HUDEP-2 (cell line): Measurements from ENCODE around the gene LCAT.
"Not testable (repeated sequence)": the region's sequence is repeated elsewhere in the genome, so short reads cannot be mapped to it uniquely, and the experiment has no call there.

ENCODE experiments used
- DNase-seq, 76 experiments: peaks; one replicate each; lab custom pipeline; 2025; ENCODE audit not compliant: unreplicated experiment in 76 of 76; lab: John Stamatoyannopoulos, UW

The LCAT gene, protein sequence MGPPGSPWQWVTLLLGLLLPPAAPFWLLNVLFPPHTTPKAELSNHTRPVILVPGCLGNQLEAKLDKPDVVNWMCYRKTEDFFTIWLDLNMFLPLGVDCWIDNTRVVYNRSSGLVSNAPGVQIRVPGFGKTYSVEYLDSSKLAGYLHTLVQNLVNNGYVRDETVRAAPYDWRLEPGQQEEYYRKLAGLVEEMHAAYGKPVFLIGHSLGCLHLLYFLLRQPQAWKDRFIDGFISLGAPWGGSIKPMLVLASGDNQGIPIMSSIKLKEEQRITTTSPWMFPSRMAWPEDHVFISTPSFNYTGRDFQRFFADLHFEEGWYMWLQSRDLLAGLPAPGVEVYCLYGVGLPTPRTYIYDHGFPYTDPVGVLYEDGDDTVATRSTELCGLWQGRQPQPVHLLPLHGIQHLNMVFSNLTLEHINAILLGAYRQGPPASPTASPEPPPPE

DNA sequence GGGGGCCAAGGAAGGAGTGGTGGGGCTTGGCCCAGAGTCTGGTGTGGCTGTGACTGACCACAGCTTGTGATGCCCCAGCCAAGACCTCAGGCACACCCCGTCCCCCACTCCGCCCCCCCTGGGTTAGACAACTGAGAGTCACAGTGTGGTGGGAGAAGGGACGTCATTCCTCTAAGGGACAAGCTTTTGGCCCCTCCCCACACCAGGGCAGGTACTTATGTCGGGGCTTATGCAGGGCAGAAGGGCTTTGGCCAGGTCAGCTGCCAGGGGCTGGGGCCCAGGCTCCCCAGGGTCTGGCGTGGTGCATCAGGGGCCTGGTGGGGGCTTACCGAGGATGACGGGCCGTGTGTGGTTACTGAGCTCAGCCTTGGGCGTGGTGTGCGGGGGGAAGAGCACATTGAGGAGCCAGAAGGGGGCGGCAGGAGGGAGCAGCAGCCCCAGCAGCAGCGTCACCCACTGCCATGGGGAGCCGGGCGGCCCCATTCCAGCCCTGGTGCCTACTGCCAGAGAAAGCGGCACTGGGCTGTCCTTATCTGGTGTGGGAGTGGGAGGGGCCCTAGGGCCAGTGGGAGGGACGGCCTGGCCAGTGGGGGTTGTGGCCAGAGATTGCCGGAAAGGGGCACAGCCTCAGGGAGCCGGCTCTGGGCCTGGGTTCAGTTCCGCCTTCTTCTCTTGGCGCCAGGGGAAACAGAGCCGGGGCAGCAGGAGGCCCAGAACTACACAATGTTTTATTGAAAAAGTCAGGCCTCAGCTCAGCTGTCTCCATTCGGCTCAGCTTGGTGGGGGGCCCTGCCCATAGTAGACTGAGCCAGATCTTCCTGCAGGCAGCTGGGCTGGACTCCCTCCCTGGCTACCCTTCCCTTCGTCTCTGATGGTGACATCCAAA is at the start of gene LCAT:
LCAT (minus strand) TSS at position 502 of the 886 bp plus-strand sequence; CDS start at position 483, 19 bp downstream.
- DNase-seq, result peak in 13 of 76 experiments; percentile 11 to 69 (median 50)

- peak in 73 of 76 experiments; percentile 38 to 94 (median 82) for DNase-seq
These were observed 49.5 kb upstream of the LCAT start for GRCh38 chr16:67993207-67994039.

- no peak for DNase-seq
These were observed 48.8 kb upstream of the LCAT start for GRCh38 chr16:67992661-67993206.

DNA sequence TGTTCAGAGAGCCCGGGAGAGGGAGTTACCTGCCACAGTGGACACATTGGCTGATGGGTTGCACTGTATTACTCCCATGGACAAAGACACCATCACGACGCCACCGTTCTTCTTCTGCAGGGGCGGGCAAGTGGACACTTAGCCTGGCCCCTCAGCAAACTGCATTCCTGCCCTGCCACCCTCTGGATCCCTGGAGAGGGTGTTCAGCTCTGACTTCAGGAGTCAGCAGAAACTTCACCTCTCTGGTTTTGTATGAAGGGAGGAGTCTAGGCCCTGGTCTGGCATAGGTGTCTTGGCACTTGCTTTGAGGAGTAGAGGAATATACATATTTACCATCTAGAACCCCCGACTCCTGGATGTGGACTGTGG is 46.1 kb upstream of the LCAT start:
- no peak for DNase-seq

- no peak for DNase-seq
These were observed 45.5 kb upstream of the LCAT start for GRCh38 chr16:67989322-67990017.

DNA sequence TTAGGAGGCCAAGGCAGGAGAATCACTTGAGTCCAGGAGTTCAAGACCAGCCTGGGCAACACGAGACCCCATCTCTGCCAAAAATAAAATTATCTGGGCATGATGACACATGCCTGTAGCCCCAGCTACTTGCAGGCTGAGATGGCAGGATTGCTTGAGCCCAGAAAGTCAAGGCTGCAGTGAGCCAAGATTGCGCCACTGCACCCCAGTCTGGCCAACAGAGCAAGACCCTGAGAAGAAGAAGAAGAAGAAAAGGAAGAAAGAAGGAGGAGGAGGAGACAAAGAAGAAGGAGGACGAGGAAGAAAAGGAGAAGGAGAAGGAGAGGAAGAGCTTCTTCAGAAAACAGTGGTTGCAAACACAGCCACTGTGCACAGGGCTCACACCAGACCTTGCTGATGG is 44.8 kb upstream of the LCAT start:
- DNase-seq, result no peak

DNA sequence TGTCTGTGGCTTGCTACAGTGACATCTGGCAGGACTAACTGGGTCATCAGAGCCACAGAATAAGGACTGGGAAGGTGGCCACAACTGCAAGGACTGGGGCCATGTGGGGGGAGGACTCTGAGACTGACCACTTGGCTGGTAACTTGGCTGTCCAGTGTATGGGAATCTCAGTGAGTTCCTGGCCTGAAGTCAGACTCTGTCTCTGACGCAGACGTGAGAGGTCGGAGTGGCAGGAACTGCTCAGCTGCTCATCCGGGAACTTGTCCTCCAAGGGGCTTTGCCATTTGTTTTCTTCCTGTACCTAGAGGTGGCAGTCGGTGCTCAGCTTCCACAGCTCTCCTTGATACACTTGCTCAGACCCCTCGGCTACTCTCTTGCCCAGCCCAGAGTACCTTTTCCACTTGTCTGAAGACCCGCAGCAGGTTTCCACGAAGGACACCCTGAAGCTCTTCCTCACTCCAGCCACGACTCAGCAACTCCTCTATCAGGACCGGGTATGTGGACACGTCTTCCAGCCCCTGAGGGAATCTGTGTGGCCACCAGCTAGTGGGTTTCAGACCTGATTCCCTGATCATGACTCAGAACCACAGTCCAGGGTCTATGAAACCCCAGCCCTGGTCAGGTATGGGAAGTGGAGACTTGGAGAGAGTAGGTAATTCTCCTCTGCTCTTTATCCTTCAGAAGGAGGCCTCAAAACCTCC is 43.7 kb upstream of the LCAT start:
- no peak for DNase-seq

DNA sequence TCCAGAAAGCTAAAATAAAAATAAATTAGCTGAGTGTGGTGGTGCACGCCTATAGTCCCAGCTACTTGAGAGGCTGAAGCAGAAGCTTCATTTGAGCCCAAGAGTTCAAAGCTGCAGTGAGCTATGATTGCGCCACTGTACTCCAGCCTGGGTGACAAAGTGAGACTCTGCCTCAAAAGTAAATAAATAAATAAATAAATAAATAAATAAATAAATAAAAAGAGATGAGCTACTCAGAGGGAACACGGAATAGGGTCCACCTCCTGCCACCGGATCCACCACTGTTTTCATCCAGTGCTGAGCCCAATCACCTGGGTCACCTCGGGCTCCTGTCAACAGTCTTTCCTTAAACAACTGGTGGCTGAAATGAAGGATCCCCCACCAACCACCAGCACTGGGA is 43.0 kb upstream of the LCAT start:
- DNase-seq, result no peak

DNA sequence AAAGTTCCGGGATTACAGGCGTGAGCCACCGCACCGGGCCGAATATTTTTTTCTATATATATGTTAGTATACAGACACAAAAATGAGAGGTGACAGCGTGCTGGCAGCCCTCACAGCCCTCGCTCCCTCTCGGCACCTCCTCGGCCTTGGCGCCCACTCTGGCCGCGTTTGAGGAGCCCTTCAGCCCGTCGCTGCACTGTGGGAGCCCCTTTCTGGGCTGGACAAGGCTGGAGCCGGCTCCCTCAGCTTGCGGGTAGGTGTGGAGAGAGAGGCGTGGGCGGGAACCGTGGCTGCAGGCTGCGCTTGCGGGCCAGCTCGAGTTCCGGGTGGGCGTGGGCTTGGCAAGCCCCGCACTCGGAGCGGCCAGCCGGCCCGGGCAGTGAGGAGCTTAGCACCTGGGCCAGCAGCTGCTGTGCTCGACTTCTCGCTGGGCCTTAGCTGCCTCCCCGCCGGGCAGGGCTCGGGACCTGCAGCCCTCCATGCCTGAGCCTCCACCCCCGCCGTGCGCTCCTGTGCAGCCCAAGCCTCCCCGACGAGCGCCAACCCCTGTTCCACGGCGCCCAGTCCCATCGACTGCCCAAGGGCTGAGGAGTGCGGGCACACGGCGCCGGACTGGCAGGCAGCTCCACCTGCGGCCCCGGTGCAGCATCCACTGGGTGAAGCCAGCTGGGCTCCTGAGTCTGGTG is 38.2 kb upstream of the LCAT start:
- DNase-seq, result no peak

DNA sequence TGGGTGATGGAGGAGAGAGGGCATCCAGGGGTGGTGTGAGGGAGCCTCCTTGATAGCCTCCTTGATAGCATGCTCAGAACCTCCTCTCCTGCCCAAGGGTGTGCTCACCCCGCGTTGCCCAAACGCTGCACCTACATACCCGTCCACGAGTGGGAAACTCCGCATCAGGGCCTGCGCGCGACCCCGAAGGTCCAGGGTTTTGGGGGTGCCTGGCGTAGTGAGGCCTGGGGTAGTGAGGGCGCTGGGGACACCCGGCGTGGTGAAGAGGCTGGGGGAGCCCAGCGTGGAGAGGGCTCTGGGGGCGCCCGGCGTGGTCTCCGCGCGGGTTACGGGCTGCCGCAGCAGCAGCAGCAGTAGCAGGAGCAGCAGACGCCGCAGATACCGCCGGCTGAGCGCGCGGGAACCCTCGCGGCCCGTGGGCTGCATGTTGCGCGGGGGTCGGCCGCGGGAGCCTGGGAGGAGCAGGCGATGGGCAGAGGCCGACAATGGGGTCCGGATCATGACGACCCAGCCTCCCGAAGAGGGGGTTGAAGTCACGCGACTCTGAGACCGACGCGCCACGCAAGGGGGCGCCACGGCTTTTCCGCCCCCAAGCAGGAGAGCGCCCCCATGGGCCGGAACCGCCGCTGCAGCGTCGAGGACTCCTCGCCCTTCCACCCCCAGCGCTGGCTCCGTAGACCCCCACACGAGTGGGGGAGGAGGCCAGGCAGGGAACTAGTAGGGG is 36.2 kb upstream of the LCAT start, which contains the start of gene DPEP3:
DPEP3 (minus strand) TSS at position 545 of the 724 bp plus-strand sequence; CDS start at position 426, 119 bp downstream.
- peak in 5 of 76 experiments; percentile 3 to 31 (median 13) for DNase-seq

DNA sequence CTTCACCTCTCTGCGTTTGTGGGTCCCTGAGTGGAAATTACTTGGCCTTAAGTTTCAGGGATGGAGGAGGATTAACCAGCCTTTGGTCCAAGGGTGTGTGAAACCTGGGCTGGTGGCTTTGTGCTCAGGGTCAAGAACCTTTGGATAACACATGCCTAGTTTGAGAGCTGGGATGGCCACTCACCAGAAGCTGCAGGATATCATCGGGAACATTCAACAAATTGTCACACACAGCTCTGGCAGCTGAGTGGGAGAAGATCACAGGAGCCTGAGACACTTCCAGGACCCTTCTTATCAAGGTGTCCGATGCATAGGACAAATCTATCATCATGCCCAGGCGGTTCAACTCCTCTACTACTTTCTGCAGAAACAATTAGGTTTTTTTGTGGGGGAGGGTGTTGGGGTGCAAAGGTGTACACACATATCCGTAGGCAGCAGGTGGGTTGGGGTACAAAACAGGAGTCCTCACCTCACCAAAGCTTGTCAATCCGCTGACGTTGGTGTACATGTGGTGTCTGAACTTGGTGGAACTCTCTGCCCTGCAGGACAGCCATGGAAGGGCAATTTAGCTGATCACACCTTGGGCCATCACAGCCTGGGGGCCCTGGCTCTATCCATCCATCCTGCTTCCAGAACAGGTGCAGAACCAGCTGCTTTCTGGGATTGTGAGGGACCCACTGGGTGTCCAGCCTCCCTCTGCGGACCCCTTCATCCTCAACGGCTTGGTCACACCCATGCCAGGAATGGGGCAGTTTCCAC is 33.7 kb upstream of the LCAT start:
- DNase-seq, result no peak

GRCh38 chr16:67977005-67977404 is 33.1 kb upstream of the LCAT start:
- no peak for DNase-seq

DNA sequence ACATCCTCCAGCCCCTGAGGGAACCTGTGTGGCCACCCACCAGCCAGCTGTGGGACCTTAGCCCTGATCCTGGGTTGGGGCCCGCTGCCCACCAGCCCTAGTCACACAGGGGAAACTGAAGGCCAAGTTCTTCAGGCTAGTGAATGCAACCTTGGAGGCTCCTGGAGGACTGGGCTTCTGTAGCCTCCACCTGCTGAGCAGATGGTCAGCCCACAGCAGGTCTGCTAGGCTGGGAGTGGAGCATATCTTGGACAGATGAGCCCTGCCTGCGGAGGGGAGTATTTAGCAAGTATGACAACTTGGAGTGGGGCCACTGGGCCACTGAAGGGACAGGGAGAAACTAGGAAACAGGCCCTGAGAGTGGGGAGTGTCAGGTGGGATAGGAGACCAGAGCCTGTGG is 32.3 kb upstream of the LCAT start:
- DNase-seq, result no peak

DNA sequence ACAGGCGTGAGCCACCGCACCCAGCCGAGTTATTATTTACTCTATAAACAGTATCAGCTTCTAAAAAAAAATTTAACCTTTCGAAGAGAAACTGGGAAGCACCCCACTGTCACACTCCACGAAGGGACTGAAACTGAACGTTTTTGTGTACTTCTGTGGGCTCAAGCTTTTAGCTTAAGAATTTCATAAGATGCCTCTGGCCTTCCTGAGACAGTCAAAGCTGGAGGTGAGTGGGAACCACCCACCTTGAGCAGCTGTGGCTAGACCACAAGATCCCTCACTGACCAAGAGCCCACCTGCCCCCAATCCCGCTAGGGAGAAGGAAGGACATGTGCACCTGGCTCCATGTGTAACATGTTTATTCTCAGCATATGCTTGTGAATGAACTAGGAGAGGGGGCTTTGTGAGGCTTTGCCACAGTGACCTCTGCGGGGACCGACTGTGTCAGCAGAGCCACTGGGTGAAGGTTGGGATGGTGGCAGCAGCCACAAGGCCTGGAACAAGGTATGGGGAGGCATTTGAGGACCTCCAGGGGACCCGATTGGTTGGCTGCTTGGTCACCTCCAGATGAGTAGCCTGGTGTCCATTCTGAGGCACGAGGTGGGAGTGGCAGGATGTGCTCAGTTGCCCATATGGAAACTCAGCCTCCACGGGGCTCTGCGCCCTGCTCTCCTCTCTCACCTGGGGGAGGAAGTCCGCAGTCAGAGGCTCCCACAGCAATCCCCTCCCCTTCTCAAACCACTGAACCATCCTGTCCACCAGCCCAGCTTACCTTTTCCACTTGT is 31.6 kb upstream of the LCAT start:
- no peak for DNase-seq

GRCh38 chr16:67972285-67972684 is 28.4 kb upstream of the LCAT start:
- DNase-seq, result not testable (repeated sequence)

DNA sequence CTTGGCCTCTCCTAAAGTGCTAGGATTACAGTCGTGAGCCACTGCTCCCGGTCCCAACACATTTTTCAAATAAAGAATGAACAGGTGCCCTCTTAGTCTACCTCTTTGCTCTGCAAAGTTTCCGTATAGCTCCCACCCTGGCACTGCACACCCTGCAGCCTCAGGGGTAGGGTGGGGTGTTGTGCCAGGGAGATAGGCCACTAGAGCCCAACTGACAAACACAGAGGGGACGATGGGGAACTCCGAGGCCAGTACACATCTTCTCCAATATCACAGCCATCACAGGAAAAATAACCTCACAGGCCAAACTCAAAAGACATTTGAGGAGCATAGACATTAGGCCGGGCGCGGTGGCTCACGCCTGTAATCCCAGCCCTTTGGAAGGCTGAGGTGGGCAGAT is 27.2 kb upstream of the LCAT start:
- DNase-seq, result peak in 3 of 76 experiments; percentile 7 to 22 (median 18)
